Measurements from ENCODE around the gene SREBF1. TPM values are rescaled to one million over a fixed set of nuclear protein-coding genes. Genes with fewer than 3 reads are reported as not detected.

The SREBF1 gene
- total RNA-seq, 1 donor from 2014 or later = 86.9 TPM

DNA sequence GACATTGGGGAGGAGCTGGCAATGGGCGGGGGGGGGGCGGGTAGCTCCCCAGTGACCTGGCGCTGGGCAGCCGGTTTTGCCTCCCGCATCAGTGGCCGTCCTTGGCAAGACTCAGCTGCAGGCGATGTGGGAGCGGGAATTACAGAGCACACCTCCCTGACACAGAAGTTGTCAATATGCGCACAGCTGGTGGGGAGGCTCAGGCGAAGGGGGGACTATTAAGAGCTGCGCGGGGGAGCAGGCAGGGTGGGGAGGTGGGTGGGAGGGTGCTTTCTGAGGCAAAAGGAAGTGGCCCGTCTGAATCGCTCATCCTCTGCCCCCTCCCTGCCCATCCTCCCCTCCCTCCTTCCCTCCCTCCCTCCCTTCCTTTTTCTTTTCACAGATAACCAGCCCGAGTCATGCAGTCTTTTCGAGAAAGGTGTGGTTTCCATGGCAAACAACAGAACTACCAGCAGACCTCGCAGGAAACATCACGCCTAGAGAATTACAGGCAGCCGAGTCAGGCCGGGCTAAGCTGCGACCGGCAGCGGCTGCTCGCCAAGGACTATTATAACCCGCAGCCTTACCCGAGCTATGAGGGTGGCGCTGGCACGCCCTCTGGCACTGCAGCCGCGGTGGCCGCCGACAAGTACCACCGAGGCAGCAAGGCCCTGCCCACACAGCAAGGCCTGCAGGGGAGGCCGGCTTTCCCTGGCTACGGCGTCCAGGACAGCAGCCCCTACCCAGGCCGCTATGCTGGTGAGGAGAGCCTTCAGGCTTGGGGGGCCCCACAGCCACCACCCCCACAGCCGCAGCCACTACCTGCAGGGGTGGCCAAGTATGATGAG lies 44.0 kb downstream of the SREBF1 start:
- Mint-ChIP-seq H3K9me3 (ENCODE audit: unreplicated experiment) (no peaks in the 10 kb centered on the region), H3K4me1 (ENCODE audit: unreplicated experiment) (peaks cover 28% of the 10 kb centered on the region), H3K27ac (ENCODE audit: unreplicated experiment) (no peak overlapping the region), H3K27me3 (ENCODE audit: unreplicated experiment) (no peaks in the 10 kb centered on the region), H3K4me3 (ENCODE audit: unreplicated experiment) (no peak overlapping the region), H3K36me3 (ENCODE audit: unreplicated experiment) (peaks cover 13% of the 10 kb centered on the region)
- DNase-seq (ENCODE audit: extremely low spot score, unreplicated experiment) = no peak
- TF ChIP-seq, protein P1, sequence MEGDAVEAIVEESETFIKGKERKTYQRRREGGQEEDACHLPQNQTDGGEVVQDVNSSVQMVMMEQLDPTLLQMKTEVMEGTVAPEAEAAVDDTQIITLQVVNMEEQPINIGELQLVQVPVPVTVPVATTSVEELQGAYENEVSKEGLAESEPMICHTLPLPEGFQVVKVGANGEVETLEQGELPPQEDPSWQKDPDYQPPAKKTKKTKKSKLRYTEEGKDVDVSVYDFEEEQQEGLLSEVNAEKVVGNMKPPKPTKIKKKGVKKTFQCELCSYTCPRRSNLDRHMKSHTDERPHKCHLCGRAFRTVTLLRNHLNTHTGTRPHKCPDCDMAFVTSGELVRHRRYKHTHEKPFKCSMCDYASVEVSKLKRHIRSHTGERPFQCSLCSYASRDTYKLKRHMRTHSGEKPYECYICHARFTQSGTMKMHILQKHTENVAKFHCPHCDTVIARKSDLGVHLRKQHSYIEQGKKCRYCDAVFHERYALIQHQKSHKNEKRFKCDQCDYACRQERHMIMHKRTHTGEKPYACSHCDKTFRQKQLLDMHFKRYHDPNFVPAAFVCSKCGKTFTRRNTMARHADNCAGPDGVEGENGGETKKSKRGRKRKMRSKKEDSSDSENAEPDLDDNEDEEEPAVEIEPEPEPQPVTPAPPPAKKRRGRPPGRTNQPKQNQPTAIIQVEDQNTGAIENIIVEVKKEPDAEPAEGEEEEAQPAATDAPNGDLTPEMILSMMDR (IDR thresholded peaks at IDR 0.05) = no peak

GRCh38 chr17:17792037-17792550 lies 44.7 kb downstream of the SREBF1 start:
- H3K27ac Mint-ChIP-seq (ENCODE audit: unreplicated experiment) = peak overlapping the region; percentile 77
- H3K36me3 Mint-ChIP-seq (ENCODE audit: unreplicated experiment) = peaks cover 12% of the 10 kb centered on the region
- no peak for DNase-seq (ENCODE audit: extremely low spot score, unreplicated experiment)
- no peaks in the 10 kb centered on the region for H3K9me3 Mint-ChIP-seq (ENCODE audit: unreplicated experiment)
- no peaks in the 10 kb centered on the region for H3K27me3 Mint-ChIP-seq (ENCODE audit: unreplicated experiment)
- TF ChIP-seq, protein P1 (IDR thresholded peaks at IDR 0.05) = no peak
- peaks cover 28% of the 10 kb centered on the region for H3K4me1 Mint-ChIP-seq (ENCODE audit: unreplicated experiment)
- H3K4me3 Mint-ChIP-seq (ENCODE audit: unreplicated experiment) = no peak overlapping the region

DNA sequence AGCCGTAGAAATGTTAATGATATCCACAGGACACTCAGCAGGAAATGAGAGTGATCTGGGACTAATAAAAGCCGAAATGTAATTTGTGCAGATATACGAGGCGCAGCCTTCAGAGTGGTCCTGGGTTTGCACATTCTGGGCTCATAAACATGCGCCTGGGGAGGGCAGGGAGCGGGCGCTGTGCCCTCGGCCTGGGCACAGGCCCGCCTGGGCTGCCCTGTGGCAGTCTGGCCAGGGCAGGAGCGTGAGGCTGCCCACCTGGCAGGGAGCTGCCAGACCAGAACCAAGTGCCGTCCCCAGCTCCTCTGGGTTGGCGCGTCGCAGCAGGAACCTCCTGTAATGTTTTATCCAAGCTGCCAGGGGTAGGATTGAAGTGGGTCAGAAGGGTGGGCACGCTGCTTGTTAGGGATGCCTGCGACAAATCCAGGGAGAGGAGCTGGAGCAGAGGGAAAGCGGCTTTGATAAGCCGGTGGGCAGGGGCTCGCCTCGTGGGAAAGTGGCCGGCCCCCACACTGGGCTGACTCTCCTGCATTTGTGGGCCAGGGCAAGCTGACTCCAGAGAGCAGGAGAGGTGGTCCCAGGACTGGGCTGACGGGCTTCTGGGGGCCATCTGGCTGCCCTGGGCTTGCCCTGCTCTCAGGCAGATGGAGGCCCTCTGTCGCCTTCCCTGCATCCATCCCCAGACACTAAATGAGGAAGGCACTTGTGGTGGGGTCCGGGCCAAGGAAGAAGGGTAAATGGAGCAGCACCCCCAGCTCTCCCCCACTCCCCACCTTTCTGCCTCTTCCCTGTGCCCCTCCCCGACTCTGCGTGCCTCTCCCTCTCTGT lies 45.9 kb downstream of the SREBF1 start:
- H3K4me3 Mint-ChIP-seq (ENCODE audit: unreplicated experiment) = no peak overlapping the region
- peaks cover 35% of the 10 kb centered on the region for H3K4me1 Mint-ChIP-seq (ENCODE audit: unreplicated experiment)
- no peaks in the 10 kb centered on the region for H3K9me3 Mint-ChIP-seq (ENCODE audit: unreplicated experiment)
- no peaks in the 10 kb centered on the region for H3K27me3 Mint-ChIP-seq (ENCODE audit: unreplicated experiment)
- TF ChIP-seq, protein P1 (IDR thresholded peaks at IDR 0.05) = no peak
- H3K27ac Mint-ChIP-seq (ENCODE audit: unreplicated experiment) = no peak overlapping the region
- H3K36me3 Mint-ChIP-seq (ENCODE audit: unreplicated experiment) = peaks cover 8% of the 10 kb centered on the region
- DNase-seq (ENCODE audit: extremely low spot score, unreplicated experiment) = no peak

DNA sequence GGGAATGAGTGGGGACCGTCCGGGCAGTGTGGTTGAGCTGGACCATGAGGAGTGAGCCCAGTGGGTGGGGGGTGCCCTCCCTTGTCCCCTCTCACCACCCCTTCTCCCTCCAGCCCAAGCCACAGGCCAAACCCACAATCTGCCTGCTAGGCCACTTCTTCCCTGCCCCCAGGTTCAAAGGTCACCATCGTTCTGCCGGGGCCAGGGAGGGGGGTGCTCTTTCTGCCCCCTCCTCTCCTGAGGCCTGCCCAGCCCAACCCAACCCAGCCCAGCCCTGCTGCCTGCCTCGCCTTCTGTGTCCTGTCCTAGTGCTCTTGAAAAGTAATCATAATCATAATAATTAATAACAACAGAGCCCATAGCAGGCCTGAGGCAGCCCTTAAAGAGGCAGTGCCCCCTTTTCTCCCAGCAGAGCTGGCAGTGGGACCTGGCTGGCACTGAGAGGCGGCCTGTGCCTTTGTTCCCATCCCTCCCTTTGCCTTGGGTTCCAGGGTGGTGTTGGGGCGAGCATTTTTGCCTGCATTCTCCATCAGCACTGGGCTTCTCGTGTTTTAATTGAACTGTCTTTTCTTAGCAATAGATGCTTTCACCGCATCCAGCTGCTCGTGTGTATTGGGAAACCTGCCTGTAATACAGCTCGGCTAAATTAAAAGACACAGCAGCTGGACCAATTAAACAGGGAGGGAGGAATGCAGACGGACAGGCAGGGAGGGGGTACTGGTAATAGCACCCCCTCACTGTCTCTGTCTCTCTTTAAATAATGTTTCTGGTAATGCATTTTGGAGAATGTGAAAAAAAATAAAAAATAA lies 46.8 kb downstream of the SREBF1 start:
- Mint-ChIP-seq H3K27me3 (ENCODE audit: unreplicated experiment) (no peaks in the 10 kb centered on the region), H3K27ac (ENCODE audit: unreplicated experiment) (no peak overlapping the region), H3K9me3 (ENCODE audit: unreplicated experiment) (no peaks in the 10 kb centered on the region), H3K4me1 (ENCODE audit: unreplicated experiment) (peaks cover 42% of the 10 kb centered on the region), H3K4me3 (ENCODE audit: unreplicated experiment) (no peak overlapping the region), H3K36me3 (ENCODE audit: unreplicated experiment) (peaks cover 8% of the 10 kb centered on the region)
- TF ChIP-seq, protein P1 (IDR thresholded peaks at IDR 0.05) = no peak
- DNase-seq (ENCODE audit: extremely low spot score, unreplicated experiment) = no peak

Measured in osteocyte (in vitro differentiated cells).